Endothelial cell of umbilical vein (primary cell): ENCODE data around the gene AMFR.

Experiments used
- CTCF ChIP-seq, 2 donors: IDR thresholded peaks; 1 replicate in 1 of 2; 2 replicates in 1 of 2; pipeline ENCODE4 v1.5.1; 2011; ENCODE audit warnings: low read length in 2 of 2, mild to moderate bottlenecking in 2 of 2, moderate library complexity in 2 of 2, control low read depth in 1 of 2, inconsistent platforms in 1 of 2, low read depth in 1 of 2; ENCODE audit not compliant: insufficient read depth in 1 of 2; ENCODE audit errors: extremely low read depth in 1 of 2
- EZH2 ChIP-seq: IDR thresholded peaks from 2 replicates; pipeline ENCODE4 v1.6.1; 2012; ENCODE audit warnings: borderline replicate concordance, low read depth, mild to moderate bottlenecking, moderate library complexity, low read length, inconsistent platforms; ENCODE audit not compliant: severe bottlenecking
- FOS ChIP-seq: IDR thresholded peaks from 2 replicates; pipeline ENCODE4 v1.6.1; 2011; ENCODE audit warnings: mild to moderate bottlenecking, low read length, moderate library complexity, borderline replicate concordance; ENCODE audit not compliant: insufficient read depth
- POLR2A ChIP-seq: IDR thresholded peaks from 2 replicates; pipeline ENCODE4 v1.6.1; 2012; ENCODE audit warnings: low read depth, mild to moderate bottlenecking, control low read depth, low read length
- POLR2AphosphoS5 ChIP-seq: IDR thresholded peaks from 2 replicates; pipeline ENCODE4 v1.6.1; 2012; ENCODE audit warnings: low read depth, mild to moderate bottlenecking, control low read depth, low read length, moderate library complexity; ENCODE audit not compliant: insufficient read depth

- TF ChIP-seq CTCF (IDR thresholded peaks at IDR 0.05; ENCODE audit: extremely low read depth in 1 of 2, insufficient read depth in 1 of 2, low read depth in 1 of 2, low read length in 2 of 2) (no peak), FOS (no peak), EZH2 (no peak), POLR2AphosphoS5 (no peak), POLR2A (no peak)
Observed at GRCh38 chr16:56337131-56337857, 88.1 kb downstream of the AMFR start.
